Thyroid gland (tissue), 4 donors: Measurements from ENCODE around the gene BUD23.

Experiments used
- CTCF ChIP-seq, 6 experiments: fragments of 200-600 bp in 3 of 6; fragments of 450-650 bp in 3 of 6; sonication (generic) in 3 of 6; IDR thresholded peaks; one replicate each; pipeline ENCODE4 v1.5.1; 2016 to 2019; ENCODE audit warnings: antibody characterized with exemption in 6 of 6, mild to moderate bottlenecking in 2 of 6, inconsistent platforms in 1 of 6, moderate library complexity in 1 of 6
- POLR2A ChIP-seq, 2 donors: fragments of 450-650 bp; IDR thresholded peaks; one replicate each; pipeline ENCODE4 v1.6.1; 2017; ENCODE audit warnings: antibody characterized with exemption in 2 of 2, mild to moderate bottlenecking in 2 of 2, moderate library complexity in 1 of 2

DNA sequence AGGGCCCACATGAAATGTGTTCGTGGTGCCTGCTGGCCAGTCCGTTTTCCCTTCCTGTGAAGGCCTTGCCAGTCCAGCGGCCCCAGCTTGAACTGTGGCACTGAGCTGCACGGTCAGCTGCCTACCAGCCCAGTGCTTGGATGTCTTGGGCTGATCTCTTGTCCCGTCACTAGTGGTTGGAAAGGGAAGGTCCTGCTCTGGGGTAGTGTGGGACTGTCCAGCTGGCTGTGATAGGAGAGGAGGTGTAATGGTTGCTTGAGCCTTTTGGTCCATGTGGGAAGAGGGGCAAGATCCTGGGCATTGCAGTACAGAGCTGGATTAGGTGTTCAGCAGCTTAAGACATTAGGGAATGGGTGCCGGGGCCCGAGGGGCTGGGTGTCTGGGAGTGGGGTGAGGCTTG is 15.0 kb downstream of the BUD23 start:
- no peak for TF ChIP-seq CTCF (IDR thresholded peaks at IDR 0.05)
- no peak for TF ChIP-seq POLR2A (IDR thresholded peaks at IDR 0.05)
